Mucosa of stomach (tissue), 1 donor: Measurements from ENCODE around the gene SMS.

Source experiments
- H3K27me3 ChIP-seq: one replicate; pipeline ENCODE4 v1.7.0; 2013; ENCODE audit warnings: mild to moderate bottlenecking, low read length; ENCODE audit not compliant: control insufficient read depth, insufficient read depth
- H3K36me3 ChIP-seq: one replicate; pipeline ENCODE4 v1.7.0; 2013; ENCODE audit warnings: low read length; ENCODE audit not compliant: control insufficient read depth, insufficient read depth
- H3K4me1 ChIP-seq: one replicate; pipeline ENCODE4 v1.7.0; 2013; ENCODE audit warnings: mild to moderate bottlenecking, low read length; ENCODE audit not compliant: control insufficient read depth, insufficient read depth
- H3K4me3 ChIP-seq: one replicate; pipeline ENCODE4 v1.7.0; 2013; ENCODE audit warnings: low read length
- H3K9ac ChIP-seq: one replicate; pipeline ENCODE4 v1.7.0; 2013; ENCODE audit warnings: mild to moderate bottlenecking, low read length, moderate library complexity
- H3K9me3 ChIP-seq: one replicate; pipeline ENCODE4 v1.7.0; 2013; ENCODE audit warnings: mild to moderate bottlenecking, low read length, moderate library complexity; ENCODE audit not compliant: control insufficient read depth
- donor health status: Pancreatic carcinoma.

SMS gene

DNA sequence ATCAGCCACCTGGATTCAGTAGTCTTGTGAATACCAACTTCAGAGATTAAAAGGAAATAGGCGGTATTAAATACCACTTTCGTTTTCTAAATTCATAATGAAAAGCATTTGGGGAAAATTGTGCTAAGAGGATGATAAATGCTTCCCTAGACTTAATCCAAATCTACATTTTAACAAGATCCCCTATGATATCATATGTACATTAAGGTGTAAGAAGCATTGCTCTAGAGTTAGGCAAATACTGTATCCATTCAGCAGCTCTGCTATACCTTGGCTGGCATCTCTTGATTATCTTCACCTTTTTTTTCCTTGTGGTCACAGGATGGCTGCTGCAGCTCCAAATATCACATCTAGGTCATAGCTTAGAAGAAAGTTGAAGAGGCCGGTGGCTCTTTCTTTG, 51.0 kb downstream of the SMS start:
- H3K36me3 ChIP-seq, result no peaks in the 10 kb centered on the region
- H3K4me3 ChIP-seq, result no peak overlapping the region
- no peak overlapping the region for H3K9ac ChIP-seq
- H3K9me3 ChIP-seq, result no peaks in the 10 kb centered on the region
- H3K4me1 ChIP-seq, result no peaks in the 10 kb centered on the region
- H3K27me3 ChIP-seq, result no peaks in the 10 kb centered on the region

DNA sequence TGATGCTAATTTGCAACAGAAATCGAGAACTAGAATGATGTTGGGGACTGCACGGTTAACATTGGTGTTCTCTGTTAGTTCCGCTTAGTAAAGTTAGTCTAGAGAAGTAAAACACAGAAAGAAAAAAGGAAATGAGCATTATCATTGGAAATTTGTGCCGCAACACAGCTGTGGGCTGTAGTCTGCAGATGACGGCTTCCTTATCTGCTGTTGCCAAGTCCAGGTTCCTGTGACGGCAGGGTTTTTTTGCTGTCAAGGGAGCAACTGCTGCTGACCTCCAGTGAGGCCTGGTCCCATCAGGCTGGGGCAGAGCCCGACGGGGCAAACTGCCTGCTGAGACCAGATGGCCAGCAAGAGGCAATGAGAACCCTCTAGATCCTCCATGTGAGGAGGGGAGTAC, 52.8 kb downstream of the SMS start:
- Histone ChIP-seq H3K36me3 (no peaks in the 10 kb centered on the region), H3K9me3 (no peaks in the 10 kb centered on the region), H3K4me3 (no peak overlapping the region), H3K27me3 (no peaks in the 10 kb centered on the region), H3K4me1 (no peaks in the 10 kb centered on the region), H3K9ac (no peak overlapping the region)

DNA sequence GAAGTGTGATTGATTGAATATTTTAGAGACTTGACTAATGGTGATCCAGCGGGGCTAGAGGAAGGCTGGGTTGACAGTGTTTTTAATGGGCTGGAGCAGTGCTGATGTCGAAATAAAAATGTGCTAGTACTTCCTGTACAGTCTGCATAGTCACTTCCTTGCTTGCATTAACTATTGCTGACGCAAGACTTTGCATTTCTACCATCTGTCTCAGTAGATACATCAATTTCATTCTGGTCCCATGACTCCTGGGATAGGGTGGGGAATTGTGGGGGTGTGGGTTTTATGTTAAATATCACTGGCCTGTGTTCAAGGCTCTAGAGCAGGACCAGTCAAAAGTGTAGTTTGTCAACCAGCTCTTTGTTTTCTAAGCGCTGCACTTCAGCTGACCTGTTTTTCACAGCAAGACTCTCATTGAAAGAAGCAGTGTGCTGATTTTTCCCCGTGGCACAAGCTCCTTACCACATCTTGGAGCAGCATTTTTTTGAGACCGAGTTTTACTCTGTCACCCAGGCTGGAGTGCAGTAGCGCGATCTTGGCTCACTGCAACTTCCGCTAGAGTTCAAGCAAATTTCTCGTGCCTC, 56.5 kb downstream of the SMS start:
- Histone ChIP-seq H3K9ac (no peak overlapping the region), H3K4me1 (no peaks in the 10 kb centered on the region), H3K36me3 (no peaks in the 10 kb centered on the region), H3K9me3 (no peaks in the 10 kb centered on the region), H3K4me3 (no peak overlapping the region), H3K27me3 (no peaks in the 10 kb centered on the region)

DNA sequence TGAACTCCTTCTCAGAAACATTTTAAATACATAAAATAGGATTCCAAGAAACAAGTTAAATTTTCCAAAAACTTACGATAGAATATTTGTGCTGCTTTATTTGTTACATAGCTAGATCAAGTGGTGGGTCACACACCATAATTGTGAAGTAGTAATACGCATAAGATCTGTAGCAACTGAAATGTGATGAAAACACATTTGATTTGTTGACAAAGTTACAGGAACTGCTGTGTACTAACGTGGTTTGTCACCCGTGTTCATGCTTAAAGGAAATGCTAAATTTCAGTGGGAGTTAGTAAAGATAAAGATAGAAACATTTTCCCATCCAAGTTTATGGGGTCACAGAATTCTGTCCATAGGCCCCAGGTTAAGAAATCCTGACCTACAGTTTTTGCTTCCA, 57.5 kb downstream of the SMS start:
- no peaks in the 10 kb centered on the region for H3K36me3 ChIP-seq
- H3K9ac ChIP-seq, result no peak overlapping the region
- H3K4me3 ChIP-seq, result no peak overlapping the region

DNA sequence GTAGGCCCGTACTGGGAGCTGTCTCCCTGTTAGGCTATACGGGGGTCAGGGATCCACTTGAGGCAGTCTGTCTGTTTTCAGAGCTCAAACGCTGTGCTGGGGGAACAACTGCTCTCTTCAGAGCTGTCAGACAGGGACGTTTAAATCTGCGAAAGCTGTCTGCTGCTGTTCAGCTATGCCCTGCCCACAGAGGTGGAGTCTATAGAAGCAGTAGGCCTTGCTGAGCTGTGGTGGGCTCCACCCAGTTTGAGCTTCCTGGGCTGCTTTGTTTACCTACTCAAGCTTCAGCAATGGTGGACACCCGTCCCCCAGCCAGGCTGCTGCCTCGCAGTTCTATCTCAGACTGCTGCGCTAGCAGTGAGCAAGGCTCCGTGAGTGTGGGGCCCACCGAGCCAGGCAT, 64.4 kb downstream of the SMS start:
- Histone ChIP-seq H3K4me3 (no peak overlapping the region), H3K36me3 (no peaks in the 10 kb centered on the region), H3K9me3 (no peaks in the 10 kb centered on the region), H3K4me1 (no peaks in the 10 kb centered on the region), H3K27me3 (no peaks in the 10 kb centered on the region), H3K9ac (no peak overlapping the region)

More for the DNA sequence above, 57.5 kb downstream of the SMS start:
- H3K4me1 ChIP-seq, result no peaks in the 10 kb centered on the region
- H3K27me3 ChIP-seq, result no peaks in the 10 kb centered on the region
- no peaks in the 10 kb centered on the region for H3K9me3 ChIP-seq

DNA sequence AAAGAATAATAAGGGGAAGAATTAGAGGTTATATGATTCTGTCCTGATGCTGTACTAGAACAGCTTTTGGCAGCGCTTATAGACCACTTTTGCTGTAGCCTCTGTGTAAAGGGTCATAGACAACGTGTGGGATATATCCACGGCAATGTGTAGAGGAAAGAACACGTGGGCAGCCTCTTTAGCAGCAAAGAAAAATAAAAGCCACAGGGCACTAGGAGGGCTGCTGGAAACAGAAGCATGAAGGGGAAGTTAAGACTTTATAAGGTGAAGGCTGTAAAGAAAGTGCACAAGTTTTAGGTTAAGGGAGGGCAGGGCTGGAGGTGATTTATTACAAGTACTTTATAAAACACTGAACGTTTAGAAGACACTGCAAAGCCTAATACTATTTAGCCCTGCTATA, 71.5 kb downstream of the SMS start:
- no peaks in the 10 kb centered on the region for H3K9me3 ChIP-seq
- H3K27me3 ChIP-seq, result no peaks in the 10 kb centered on the region
- H3K4me3 ChIP-seq, result no peak overlapping the region
- H3K36me3 ChIP-seq, result no peaks in the 10 kb centered on the region
- no peaks in the 10 kb centered on the region for H3K4me1 ChIP-seq
- H3K9ac ChIP-seq, result no peak overlapping the region

DNA sequence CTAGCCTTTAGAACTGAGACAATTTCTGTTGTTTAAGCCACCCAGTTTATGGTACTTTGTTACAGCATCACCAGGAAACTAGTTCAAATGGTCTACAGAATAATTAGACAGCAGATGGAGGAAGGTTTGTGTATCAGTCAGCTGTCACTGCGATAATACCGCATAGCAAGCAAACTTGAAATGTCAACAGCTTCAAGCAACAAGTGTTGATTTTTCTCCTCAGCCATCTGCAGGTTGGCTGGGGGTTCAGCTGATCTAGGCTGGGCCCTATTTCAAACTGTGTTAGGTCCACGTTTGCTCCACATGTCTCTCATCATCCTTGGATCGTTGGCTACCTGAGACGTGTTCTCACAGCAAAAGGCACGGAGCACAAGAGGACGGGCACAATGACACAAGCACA, 72.4 kb downstream of the SMS start:
- no peaks in the 10 kb centered on the region for H3K4me1 ChIP-seq
- H3K27me3 ChIP-seq, result no peaks in the 10 kb centered on the region
- H3K36me3 ChIP-seq, result no peaks in the 10 kb centered on the region
- no peak overlapping the region for H3K9ac ChIP-seq
- no peak overlapping the region for H3K4me3 ChIP-seq
- H3K9me3 ChIP-seq, result no peaks in the 10 kb centered on the region

DNA sequence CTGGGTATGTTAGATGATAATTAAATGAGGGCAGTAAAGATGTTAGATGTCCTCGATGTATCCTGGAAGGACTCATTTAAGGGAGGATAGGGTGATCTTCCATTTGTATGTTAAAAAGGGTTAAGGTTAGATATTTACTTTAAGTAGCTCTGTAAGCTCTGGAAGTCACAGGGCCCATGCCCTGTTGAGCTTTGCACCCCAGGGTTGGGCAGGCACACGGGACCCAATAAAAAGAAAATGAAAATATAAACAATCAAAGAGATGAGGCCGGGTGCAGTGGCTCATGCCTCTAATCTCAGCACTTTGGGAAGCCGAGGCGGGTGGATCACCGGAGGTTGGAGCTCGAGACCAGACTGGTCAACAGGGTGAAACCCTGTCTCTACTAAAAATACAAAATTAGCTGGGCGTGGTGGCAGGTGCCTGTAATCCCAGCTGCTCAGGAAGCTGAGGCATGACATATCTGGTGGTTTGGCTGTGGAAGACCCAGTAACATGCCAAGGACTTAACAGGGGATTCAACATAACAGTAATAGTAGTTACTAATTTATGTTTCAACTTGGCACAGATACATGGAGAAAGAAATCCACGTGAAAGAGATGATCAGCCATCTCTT, 74.7 kb downstream of the SMS start:
- Histone ChIP-seq H3K27me3 (no peaks in the 10 kb centered on the region), H3K4me3 (no peak overlapping the region), H3K36me3 (no peaks in the 10 kb centered on the region), H3K9me3 (no peaks in the 10 kb centered on the region), H3K9ac (no peak overlapping the region), H3K4me1 (no peaks in the 10 kb centered on the region)

DNA sequence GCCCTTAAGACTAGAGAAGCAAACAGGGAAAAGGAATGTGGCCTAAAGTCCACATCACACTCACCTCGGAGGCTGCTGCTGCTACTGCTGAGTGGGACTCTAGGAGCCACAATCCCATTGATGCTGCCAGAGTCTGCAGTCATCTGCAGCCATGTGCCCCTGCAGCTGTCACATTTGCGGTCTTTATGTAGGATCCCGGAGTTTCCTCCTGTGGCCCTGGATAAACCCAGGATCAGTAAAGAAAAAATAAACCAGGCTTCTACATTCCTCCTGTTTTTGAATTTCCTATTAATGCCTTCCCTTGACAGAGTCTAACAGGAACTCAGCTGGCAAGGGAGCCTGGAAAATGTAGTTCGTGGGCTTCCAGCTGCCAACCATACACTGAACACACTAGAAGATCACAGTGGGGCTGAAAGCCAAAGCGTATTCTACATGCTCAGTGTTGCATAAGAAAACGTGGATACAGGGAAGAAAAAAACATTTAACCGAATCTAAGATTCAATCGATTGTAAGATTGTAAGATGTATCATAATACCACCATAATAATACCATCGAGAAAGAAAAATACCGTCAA, 81.3 kb downstream of the SMS start:
- Histone ChIP-seq H3K27me3 (no peaks in the 10 kb centered on the region), H3K36me3 (no peaks in the 10 kb centered on the region), H3K9ac (no peak overlapping the region), H3K4me1 (no peaks in the 10 kb centered on the region), H3K9me3 (no peaks in the 10 kb centered on the region), H3K4me3 (no peak overlapping the region)

DNA sequence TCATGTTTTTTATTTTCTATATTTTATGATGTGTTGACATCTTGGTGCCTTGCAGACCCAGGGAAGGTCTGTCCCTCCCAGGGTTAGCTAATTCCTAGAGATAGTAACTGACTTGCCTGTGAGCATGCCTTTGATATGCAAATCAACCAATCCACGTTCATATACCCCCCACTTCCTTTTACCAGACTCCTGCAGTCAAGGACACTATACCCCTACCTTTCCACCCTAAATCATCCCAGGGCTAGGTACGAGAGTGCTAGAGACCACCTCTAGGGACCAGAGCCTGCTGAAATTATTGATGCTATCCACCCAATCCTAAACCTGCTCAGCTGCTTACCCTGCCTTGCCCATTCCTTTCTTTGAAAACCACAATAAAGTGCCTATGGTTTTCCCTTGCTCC, 84.1 kb downstream of the SMS start:
- Histone ChIP-seq H3K9me3 (no peaks in the 10 kb centered on the region), H3K9ac (no peak overlapping the region), H3K4me1 (no peaks in the 10 kb centered on the region), H3K27me3 (no peaks in the 10 kb centered on the region), H3K4me3 (no peak overlapping the region), H3K36me3 (no peaks in the 10 kb centered on the region)

DNA sequence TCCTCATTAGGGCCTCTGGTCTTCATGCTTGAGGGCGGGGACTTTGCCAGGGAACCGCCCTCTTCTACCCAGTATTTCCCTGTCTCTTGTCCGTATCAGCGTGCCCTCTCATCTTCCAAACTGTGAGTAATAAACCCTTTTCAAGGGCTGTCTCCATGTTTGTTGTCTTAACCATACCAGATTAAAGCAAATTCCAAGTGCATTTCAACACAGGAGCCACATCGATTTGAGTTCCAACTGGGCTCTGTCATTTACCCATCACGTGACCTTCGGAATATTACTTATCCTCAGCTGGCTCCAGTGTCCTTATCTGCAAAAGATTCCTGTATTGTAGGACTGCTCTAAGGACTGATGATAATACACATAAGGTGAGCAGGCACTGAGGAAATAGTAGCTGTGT, 85.2 kb downstream of the SMS start:
- Histone ChIP-seq H3K9me3 (no peaks in the 10 kb centered on the region), H3K4me3 (no peak overlapping the region), H3K27me3 (no peaks in the 10 kb centered on the region), H3K9ac (no peak overlapping the region), H3K4me1 (no peaks in the 10 kb centered on the region), H3K36me3 (no peaks in the 10 kb centered on the region)

DNA sequence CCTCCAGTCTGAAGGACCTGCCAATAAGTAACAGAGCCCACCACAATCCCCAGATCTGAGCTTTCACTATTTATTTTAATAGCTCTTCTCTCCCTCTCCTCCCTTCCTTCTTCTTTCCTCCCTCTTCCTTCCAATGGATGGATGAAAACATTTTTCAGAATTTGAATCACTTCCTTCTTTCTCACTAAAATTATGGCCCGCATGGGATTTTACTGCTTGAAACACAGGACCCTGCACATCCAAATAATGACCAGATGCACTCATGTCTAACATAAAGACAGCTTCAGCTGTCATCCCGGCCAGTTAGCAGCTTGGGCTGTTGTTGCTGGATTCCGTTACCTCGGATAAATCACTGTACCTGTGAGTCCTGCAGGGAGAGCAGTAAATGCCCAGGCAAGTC, 86.2 kb downstream of the SMS start:
- Histone ChIP-seq H3K27me3 (no peaks in the 10 kb centered on the region), H3K4me3 (no peak overlapping the region), H3K9me3 (no peaks in the 10 kb centered on the region), H3K4me1 (no peaks in the 10 kb centered on the region), H3K36me3 (no peaks in the 10 kb centered on the region), H3K9ac (no peak overlapping the region)
